HL-60 (cell line): ENCODE data around the gene AKAP11.

ENCODE experiments used
- CTCF ChIP-seq: IDR thresholded peaks from one replicate; pipeline ENCODE4 v1.5.1; 2011; ENCODE audit warnings: low read length, control low read depth, inconsistent platforms; ENCODE audit not compliant: insufficient read depth
- POLR2AphosphoS5 ChIP-seq: IDR thresholded peaks from 2 replicates; pipeline ENCODE4 v1.6.1; 2012; ENCODE audit warnings: low read depth
- REST ChIP-seq: IDR thresholded peaks from 2 replicates; pipeline ENCODE4 v1.6.1; 2012; ENCODE audit warnings: low read depth; ENCODE audit not compliant: insufficient replicate concordance
- SPI1 ChIP-seq: IDR thresholded peaks from 2 replicates; pipeline ENCODE4 v1.6.1; 2012; ENCODE audit warnings: low read depth, mild to moderate bottlenecking, borderline replicate concordance

DNA sequence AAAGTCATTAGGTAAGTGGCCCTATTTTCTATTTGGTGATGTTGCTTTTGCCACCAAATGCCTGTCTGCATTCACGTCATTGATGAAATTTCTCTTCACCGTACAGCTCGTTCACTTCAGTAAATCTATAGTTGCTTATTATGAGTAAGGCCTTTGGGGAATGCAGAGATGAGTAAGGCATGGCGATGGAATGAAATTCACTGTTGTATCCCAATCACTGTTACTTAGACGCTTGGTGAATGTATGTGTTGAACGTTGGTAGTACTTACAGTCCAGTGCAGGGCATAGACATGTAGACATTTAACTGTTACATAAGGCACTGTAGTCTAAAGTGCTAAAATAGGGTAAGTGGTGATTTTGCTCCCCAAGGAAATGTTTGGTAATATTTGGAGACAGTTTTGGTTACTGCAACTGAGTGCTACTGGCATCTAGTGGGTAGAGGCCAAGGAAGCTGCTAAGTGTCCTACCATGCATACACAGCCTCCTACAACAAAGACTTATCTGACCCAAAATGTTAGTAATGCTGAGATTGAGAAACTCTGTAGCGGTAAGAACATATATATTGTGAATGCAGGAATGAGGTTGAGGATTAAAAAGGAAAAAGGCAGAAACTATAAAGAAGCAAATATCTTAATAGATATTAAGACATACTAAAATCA, 5.8 kb downstream of the AKAP11 start:
- TF ChIP-seq CTCF: no peak
- no peak for TF ChIP-seq POLR2AphosphoS5
- TF ChIP-seq REST: no peak
- TF ChIP-seq SPI1: no peak
